Ovary (tissue), 3 donors: ENCODE measurements around the gene GPT2.

Source experiments
- CTCF ChIP-seq, 3 donors: fragments of 450-650 bp in 2 of 3; fragments of 200-600 bp in 1 of 3; IDR thresholded peaks; one replicate each; pipeline versions ENCODE4 v1.5.1 to v1.8.0; 2016 to 2022; ENCODE audit warnings: antibody characterized with exemption in 3 of 3, mild to moderate bottlenecking in 1 of 3
- EP300 ChIP-seq: sonication (generic); formaldehyde crosslinking; IDR thresholded peaks from one replicate; pipeline ENCODE4 v1.6.1; 2017; ENCODE audit warnings: antibody characterized with exemption
- donor health status: DM: no; HTN: no; CAD: no.

DNA sequence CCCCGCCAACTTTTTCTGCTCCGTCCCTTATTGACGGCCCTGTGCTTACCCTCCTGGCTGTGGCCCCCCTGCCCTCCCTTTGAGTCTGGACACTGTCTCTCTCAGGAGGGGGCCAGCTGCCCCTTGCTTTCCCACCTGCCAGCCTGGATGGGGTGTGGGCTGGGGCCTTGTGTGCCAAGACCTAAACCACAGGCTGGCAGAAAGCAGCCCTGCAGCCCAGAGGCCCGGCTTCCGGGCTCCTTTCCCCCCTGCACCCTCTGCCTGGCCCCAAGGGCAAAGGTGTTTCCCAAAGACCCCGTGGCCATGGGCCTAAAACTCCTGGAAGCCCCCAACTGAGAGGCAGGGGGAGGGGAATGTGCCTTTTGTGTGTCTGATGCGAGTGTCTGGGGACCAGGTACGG is 17.5 kb downstream of the GPT2 start:
- TF ChIP-seq CTCF (IDR thresholded peaks at IDR 0.05) = no peak
- TF ChIP-seq EP300 = no peak
